Measurements from ENCODE around the gene CACNA1S. TPM values are rescaled to one million over a fixed set of nuclear protein-coding genes. Genes with fewer than 3 reads are reported as not detected.

Gene CACNA1S
- total RNA-seq, 6 experiments from 2014 or later = not detected

DNA sequence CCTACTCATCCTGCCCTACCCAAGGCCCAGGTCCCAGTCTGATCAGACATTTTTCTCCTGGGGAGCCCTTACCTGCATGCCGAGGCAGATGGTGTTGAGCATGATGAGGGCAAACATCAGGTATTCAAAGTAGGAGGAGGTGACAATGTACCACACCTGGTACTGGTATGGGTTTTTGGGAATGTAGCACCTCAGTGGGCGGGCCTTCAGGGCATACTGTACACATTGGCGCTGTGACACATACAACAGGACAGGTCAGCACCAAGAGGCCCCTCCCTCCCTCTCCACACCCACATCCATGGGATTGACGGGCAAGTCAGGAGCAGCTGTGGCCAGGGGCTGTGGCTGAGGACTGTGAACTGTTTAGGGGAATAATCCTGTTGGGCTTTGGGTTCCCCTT, 51.6 kb downstream of the CACNA1S start:
- Mint-ChIP-seq H3K27ac (no peak overlapping the region), H3K9me3 (no peaks in the 10 kb centered on the region), H3K27me3 (ENCODE audit: insufficient read depth) (peaks cover 57% of the 10 kb centered on the region), H3K4me3 (no peak overlapping the region), H3K36me3 (ENCODE audit: low read depth) (no peaks in the 10 kb centered on the region), H3K4me1 (ENCODE audit: low read depth) (no peaks in the 10 kb centered on the region)
- no peak for TF ChIP-seq CTCF (IDR thresholded peaks at IDR 0.05)
- DNase-seq = no peak

GRCh38 chr1:201059871-201060555, 52.2 kb downstream of the CACNA1S start:
- Mint-ChIP-seq H3K27ac (no peak overlapping the region), H3K4me1 (ENCODE audit: low read depth) (no peaks in the 10 kb centered on the region), H3K36me3 (ENCODE audit: low read depth) (no peaks in the 10 kb centered on the region), H3K9me3 (no peaks in the 10 kb centered on the region), H3K4me3 (no peak overlapping the region), H3K27me3 (ENCODE audit: insufficient read depth) (peaks cover 63% of the 10 kb centered on the region)
- TF ChIP-seq CTCF (IDR thresholded peaks at IDR 0.05) = no peak
- DNase-seq = no peak

GRCh38 chr1:201059401-201059800, 52.8 kb downstream of the CACNA1S start:
- H3K27me3 Mint-ChIP-seq (ENCODE audit: insufficient read depth) = peaks cover 64% of the 10 kb centered on the region
- H3K27ac Mint-ChIP-seq = no peak overlapping the region
- no peak for DNase-seq
- no peaks in the 10 kb centered on the region for H3K4me1 Mint-ChIP-seq (ENCODE audit: low read depth)
- TF ChIP-seq CTCF (IDR thresholded peaks at IDR 0.05) = no peak
- H3K9me3 Mint-ChIP-seq = no peaks in the 10 kb centered on the region
- no peak overlapping the region for H3K4me3 Mint-ChIP-seq
- no peaks in the 10 kb centered on the region for H3K36me3 Mint-ChIP-seq (ENCODE audit: low read depth)

DNA sequence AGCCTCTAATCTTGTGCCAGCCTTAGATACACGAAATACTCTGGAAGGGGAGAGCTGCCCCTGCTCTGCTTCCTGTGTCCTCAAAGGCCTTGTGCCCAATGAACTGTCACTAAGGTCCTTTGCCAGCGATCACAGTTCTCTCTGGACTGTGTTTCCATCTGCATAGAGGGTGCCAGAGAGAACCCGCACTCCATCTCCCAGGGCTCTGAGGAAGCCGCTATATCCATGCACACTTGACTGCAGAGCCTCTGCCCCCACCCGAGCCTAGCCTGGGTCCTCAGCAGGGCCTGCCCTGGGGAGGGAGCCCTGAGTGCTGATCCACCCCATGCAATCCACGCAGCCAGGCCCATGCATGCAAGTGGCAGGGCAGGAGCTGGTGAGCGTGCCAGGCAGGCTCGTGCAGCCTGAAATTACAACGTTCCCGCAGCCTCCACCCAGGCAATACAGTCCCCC, 58.1 kb downstream of the CACNA1S start:
- no peak overlapping the region for H3K27ac Mint-ChIP-seq
- no peaks in the 10 kb centered on the region for H3K4me1 Mint-ChIP-seq (ENCODE audit: low read depth)
- H3K27me3 Mint-ChIP-seq (ENCODE audit: insufficient read depth) = peaks cover 75% of the 10 kb centered on the region
- no peaks in the 10 kb centered on the region for H3K36me3 Mint-ChIP-seq (ENCODE audit: low read depth)
- no peak for DNase-seq
- no peaks in the 10 kb centered on the region for H3K9me3 Mint-ChIP-seq
- H3K4me3 Mint-ChIP-seq = no peak overlapping the region
- no peak for TF ChIP-seq CTCF (IDR thresholded peaks at IDR 0.05)

DNA sequence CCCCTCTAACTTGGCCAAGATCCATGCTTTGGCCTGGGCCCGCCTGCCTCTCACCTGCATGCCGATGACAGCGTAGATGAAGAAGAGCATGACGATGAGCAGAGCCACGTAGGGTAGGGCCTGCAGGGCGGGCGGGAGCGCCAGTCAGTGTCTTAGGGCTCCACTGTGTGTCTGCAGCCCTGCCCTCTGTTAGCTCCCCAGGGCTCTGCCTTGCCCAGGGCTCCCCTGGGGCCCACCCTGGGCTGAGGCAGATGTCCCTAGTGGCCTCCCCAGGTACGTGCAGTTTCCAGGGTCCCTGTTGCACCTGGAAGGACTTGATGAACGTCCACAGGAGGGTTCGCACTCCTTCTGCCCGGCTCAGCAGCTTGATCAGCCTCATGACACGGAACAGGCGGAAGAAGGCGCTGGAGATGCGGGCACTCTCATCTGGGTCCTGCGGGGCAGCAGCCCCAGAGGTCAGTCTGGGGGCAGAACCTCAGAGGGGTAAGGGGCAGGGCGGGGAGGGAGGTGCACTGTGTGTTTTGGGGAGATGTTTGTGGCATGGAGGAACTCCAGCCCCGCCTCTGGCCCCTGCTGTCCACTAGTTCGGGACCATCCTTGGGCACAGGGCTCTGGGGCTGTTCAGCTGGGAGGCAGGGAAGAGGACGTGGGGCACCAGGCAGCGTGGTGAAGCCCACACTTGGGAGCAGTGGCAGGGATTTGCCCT, 58.9 kb downstream of the CACNA1S start:
- no peak for TF ChIP-seq CTCF (IDR thresholded peaks at IDR 0.05)
- no peak for DNase-seq

More for the DNA sequence above, 58.9 kb downstream of the CACNA1S start:
- Mint-ChIP-seq H3K4me3 (no peak overlapping the region), H3K36me3 (ENCODE audit: low read depth) (no peaks in the 10 kb centered on the region), H3K27ac (no peak overlapping the region), H3K27me3 (ENCODE audit: insufficient read depth) (peaks cover 75% of the 10 kb centered on the region), H3K9me3 (no peaks in the 10 kb centered on the region), H3K4me1 (ENCODE audit: low read depth) (no peaks in the 10 kb centered on the region)
